ENCODE results near the gene PAH. TPM values are rescaled to one million over a fixed set of nuclear protein-coding genes. Genes with fewer than 3 reads are reported as not detected.
A peak's percentile ranks its signal among the peaks of the same experiment; 100 is the strongest.

Gene PAH
- total and polyA plus RNA-seq, 2 of the 13 experiments (the other 11 are each of a cell fraction or from before 2014, with no cell fraction given) = 192 to 451 TPM

DNA sequence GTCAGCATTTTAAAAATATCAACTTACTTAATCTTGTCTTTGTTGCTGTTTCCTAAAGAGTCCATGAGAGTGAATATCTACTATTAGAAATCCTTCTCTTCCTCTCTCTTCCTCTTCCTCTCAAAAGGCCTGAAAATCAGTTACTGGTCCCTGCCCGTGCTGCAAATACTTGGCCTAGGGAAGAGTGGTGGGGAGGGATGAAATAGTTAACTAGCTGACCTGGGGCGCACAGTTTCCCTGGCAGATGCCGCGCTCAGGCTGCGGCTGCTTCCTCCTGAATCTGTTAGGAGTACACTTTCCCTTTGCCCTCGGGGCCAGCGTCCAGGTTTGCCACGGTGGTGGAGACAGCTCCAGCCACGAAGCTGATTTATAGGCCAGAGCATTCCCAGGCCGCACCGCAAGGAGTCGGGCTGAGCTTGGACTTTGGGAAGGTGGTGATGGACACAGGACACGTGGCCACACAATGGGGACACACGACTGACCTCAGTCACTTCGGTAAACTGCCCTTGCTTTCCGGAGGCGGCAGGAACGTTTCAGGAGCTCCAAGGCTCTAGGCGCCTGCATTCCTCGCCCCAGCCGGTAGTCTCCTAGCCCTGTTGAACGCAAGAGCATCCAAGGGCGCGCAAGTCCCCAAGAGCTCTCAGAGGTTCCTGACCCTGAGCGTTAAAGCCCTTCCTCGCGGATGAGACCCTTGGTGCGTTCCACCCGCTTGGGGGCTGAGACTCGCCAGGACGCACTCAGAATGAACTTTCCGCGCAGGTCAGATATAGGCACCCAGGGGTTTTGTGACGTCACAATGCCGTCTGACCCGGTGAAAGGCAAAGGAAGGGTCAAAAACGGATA is 33.3 kb upstream of the PAH start (continued):
- TF ChIP-seq KLF16 (CRISPR knock-in tag; IDR thresholded peaks at IDR 0.05) (no peak), WIZ (CRISPR knock-in tag; IDR thresholded peaks at IDR 0.05) (no peak), ZNF644 (CRISPR knock-in tag; IDR thresholded peaks at IDR 0.05; ENCODE audit: low read depth) (peak; percentile 61; the same call in 1 of the 2 replicates), EEA1 (CRISPR knock-in tag; IDR thresholded peaks at IDR 0.05; ENCODE audit: borderline replicate concordance) (no peak), ZNF260 (CRISPR knock-in tag; IDR thresholded peaks at IDR 0.05; ENCODE audit: borderline replicate concordance, low read depth) (no peak), MAFK (conservative IDR thresholded peaks at IDR 0.05 in 1 of 2, IDR thresholded peaks at IDR 0.05 in 1 of 2; ENCODE audit: low read length in 2 of 2) (no peak), ATRX (CRISPR knock-in tag; IDR thresholded peaks at IDR 0.05; ENCODE audit: borderline replicate concordance) (no peak), ZHX1 (CRISPR knock-in tag; IDR thresholded peaks at IDR 0.05; ENCODE audit: low read depth) (0 out of 2 replicates have a peak, but pooled peaks have one; percentile 21), ZBTB34 (CRISPR knock-in tag; IDR thresholded peaks at IDR 0.05) (peak; percentile 78; the same call in 1 of the 2 replicates), THYN1 (CRISPR knock-in tag; IDR thresholded peaks at IDR 0.05; ENCODE audit: borderline replicate concordance, low read depth) (no peak), CBFB (CRISPR knock-in tag; IDR thresholded peaks at IDR 0.05) (no peak), TOPORS (CRISPR knock-in tag; IDR thresholded peaks at IDR 0.05) (no peak), ADNP (CRISPR knock-in tag; IDR thresholded peaks at IDR 0.05) (no peak), SMC3 (IDR thresholded peaks at IDR 0.05; ENCODE audit: low read length) (peak; percentile 11; the same call in 1 of the 2 replicates), YEATS2 (CRISPR knock-in tag; IDR thresholded peaks at IDR 0.05; ENCODE audit: borderline replicate concordance) (no peak), ZNF83 (CRISPR knock-in tag; IDR thresholded peaks at IDR 0.05; ENCODE audit: borderline replicate concordance) (no peak), HIC2 (CRISPR knock-in tag; IDR thresholded peaks at IDR 0.05; ENCODE audit: low read depth) (no peak), NCOA2 (CRISPR knock-in tag; IDR thresholded peaks at IDR 0.05) (no peak), RBFOX2 (IDR thresholded peaks at IDR 0.05; ENCODE audit: low read depth, low read length) (no peak)
- TF ChIP-seq, protein P1, sequence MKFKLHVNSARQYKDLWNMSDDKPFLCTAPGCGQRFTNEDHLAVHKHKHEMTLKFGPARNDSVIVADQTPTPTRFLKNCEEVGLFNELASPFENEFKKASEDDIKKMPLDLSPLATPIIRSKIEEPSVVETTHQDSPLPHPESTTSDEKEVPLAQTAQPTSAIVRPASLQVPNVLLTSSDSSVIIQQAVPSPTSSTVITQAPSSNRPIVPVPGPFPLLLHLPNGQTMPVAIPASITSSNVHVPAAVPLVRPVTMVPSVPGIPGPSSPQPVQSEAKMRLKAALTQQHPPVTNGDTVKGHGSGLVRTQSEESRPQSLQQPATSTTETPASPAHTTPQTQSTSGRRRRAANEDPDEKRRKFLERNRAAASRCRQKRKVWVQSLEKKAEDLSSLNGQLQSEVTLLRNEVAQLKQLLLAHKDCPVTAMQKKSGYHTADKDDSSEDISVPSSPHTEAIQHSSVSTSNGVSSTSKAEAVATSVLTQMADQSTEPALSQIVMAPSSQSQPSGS (CRISPR knock-in tag; IDR thresholded peaks at IDR 0.05) = no peak; the same call in 1 of the 2 replicates

Data from HepG2 (cell line).